GM18909 (cell line): Measurements from ENCODE around the gene AHSG.
"Not testable (repeated sequence)": the region's sequence is repeated elsewhere in the genome, so short reads cannot be mapped to it uniquely, and the experiment has no call there.

ENCODE experiments used
- ATAC-seq: cut with Tn5 transposase; IDR thresholded peaks from one replicate; pipeline ENCODE4 v1.9.1; 2021; ENCODE audit warnings: mild to moderate bottlenecking; ENCODE audit not compliant: unreplicated experiment, poor library complexity

Gene AHSG, protein sequence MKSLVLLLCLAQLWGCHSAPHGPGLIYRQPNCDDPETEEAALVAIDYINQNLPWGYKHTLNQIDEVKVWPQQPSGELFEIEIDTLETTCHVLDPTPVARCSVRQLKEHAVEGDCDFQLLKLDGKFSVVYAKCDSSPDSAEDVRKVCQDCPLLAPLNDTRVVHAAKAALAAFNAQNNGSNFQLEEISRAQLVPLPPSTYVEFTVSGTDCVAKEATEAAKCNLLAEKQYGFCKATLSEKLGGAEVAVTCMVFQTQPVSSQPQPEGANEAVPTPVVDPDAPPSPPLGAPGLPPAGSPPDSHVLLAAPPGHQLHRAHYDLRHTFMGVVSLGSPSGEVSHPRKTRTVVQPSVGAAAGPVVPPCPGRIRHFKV

DNA sequence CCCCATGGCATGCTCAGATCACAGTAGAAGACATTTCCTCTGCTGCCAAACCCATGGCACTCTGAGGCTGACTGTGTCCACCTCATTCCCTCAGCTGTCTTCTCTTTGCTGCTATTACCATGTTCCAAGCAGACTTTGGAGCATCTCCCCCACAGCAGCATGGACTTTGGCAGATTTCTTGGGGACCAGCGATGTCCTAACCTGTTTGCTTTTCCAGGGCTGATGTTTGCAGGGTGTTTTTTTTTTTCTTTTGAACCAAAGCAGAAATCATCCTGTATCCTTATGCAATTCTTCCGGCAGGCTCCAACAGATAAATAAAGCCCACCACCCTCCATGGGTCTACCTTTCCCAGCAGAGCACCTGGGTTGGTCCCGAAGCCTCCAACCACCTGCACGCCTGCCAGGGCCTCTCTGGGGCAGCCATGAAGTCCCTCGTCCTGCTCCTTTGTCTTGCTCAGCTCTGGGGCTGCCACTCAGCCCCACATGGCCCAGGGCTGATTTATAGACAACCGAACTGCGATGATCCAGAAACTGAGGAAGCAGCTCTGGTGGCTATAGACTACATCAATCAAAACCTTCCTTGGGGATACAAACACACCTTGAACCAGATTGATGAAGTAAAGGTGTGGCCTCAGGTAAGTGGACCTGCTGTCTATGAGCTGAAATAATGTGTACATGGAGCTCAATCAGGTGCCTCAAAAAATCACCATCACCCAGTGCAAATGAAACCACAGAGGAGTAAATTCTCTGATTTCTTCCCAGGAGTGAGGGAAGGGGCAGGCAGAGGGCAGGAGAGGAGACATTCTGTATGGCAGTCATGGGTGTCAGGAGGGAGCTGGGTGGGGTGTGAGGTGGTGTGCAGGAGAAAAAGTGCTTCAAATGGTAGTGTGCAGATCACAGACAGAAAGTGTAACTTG is at the start of gene AHSG:
TSS of gene AHSG (plus strand) at position 340 of the 916 bp plus-strand sequence. CDS start at position 422, 82 bp downstream.
- no peak for ATAC-seq

DNA sequence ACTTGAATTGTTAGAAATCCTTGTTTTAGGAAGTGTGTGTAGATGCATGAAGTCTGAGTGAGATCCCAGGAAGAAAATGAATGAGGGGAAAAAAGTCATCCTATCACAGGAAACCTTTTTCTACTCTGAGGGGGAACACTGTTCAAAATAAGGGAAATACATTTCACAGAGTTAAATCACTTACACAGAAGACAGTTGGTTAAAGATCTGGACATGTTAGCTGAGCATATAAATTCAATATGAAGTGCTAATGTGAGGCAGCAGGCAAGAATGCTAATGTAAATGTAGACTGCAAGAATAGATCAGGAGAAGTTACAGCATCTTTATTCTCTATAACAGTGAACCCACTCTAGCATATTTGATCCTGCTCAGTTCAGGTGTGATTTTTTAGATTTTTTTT is 48.3 kb upstream of the AHSG start:
- no peak for ATAC-seq

DNA sequence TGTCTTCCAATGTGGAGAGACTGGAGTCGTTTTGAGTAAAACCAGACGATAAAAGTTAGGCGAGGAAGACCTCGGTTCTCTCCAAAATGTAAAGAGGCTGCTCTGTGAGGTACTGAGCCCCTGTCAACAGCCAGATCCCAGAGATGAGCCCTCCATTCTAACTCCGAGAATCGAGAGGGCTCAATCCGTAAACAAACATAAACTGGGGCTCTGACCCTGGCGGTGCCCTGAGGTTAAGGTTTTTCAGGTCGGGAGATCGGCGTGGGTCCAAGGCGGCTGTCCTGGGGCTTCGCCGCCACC is 46.1 kb upstream of the AHSG start:
- no peak for ATAC-seq

DNA sequence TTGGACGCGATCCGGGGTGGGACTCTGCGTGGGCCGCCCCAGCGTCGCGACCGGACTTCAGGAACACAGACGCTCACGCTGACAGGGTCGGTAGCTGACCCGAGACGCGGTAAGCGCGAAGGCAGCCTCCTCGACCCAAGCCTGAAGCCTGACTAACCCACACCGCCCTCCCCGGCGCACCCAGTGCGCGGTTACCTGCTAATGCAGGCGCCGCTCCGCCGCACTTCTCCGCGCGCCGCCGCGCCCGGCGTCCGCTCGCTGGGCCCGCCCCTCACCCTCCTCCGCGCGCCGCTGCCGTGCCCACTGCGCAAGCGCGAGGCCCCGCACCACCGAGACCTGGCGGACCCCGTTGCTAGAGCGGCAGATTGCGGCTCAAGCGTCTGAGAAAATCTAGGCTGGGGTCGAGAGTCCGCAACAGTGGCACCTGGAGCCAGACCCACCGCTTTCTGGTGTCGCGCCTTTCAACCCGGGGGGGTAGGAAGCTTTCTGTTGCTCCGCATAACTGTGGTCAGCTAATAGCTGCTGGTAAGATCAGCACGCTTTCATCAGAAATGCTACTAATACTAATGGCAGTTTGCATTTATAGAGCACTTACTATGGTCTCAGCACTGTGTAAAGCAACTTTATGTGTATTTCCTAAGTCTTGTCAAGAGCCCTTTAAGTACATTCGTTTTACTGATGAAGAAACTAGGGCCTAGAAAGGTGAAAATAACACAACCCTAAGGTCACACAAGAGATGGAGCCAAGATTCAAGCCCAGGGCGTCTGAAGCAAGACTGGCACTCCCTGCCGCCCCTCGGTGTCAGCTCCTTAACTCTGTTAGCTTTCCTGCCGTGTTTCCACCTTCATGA is 45.6 kb upstream of the AHSG start, which contains the start of gene TBCCD1:
TSS of gene TBCCD1 (minus strand) at position 268 of the 850 bp plus-strand sequence. CDS start 3,010 bp downstream, outside the sequence.
- peak; percentile 53 for ATAC-seq

DNA sequence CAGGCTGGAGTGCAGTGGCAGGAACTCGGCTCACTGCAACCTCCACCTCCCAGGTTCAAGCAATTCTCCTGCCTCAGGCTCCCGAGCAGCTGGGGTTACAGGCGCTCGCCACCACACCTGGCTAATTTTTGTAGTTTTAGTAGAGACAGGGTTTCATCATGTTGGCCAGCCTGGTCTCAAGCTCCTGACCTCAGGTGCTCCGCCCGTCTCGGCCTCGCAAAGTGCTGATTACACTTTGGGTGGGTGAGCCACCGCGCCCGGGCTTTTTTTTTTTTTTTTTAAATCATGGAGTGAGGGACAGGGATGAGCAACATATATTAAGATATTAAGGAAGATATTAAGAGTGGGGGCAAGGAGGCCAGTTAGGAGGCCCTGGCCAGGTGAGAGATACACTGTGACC is 43.5 kb upstream of the AHSG start:
- ATAC-seq: not testable (repeated sequence)

DNA sequence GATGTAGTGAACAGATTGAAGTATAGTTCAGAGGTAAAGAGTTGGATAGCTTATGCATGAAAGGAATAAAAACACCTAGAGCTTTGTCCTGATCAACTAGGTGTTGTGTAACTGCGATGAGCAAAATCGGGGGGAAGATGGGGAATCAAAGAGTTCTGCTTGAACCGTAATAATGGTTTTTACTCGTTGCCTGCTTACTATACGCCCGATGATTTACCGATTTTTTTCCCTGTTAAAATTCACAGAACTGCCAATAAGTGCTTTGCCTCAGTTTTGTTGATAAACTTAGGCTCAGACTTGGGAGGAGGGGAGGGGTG is 43.1 kb upstream of the AHSG start:
- no peak for ATAC-seq

DNA sequence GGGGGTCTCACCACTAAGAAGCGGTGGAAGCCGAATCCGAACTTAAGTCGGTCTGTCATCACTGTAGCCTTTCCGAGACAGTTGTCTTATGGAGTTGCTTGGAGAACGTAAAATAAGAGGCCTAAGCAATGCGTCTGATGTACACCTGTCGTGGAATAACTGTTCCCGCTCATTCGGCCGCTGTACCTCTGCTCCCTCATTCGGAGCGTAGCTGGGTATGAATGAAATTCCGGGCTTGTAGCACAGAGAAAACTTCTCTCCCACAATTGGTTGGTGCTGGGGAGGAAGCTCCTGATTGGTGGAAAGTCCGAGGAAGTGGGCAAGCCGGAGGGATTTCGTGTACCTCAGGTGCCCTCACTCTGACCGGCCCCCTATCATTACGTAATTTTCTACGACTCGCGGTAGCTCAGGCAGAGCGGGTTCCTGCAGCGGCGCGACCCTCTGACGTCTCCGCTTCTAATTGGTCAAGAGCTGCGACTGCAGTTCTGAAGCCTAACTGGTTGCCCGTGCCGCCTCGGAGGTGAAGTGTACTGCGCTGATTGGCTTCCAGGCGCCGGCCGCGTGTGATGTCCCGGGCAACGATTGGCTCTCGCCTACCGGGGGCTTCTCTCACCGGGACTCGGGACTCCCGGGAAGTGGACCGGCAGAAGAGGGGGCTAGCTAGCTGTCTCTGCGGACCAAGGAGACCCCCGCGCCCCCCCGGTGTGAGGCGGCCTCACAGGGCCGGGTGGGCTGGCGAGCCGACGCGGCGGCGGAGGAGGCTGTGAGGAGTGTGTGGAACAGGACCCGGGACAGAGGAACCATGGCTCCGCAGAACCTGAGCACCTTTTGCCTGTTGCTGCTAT is 42.5 kb upstream of the AHSG start, which contains the start of gene DNAJB11:
TSS of gene DNAJB11 (plus strand) at position 625 of the 845 bp plus-strand sequence. CDS start at position 803, 178 bp downstream.
- ATAC-seq: peak; percentile 90

DNA sequence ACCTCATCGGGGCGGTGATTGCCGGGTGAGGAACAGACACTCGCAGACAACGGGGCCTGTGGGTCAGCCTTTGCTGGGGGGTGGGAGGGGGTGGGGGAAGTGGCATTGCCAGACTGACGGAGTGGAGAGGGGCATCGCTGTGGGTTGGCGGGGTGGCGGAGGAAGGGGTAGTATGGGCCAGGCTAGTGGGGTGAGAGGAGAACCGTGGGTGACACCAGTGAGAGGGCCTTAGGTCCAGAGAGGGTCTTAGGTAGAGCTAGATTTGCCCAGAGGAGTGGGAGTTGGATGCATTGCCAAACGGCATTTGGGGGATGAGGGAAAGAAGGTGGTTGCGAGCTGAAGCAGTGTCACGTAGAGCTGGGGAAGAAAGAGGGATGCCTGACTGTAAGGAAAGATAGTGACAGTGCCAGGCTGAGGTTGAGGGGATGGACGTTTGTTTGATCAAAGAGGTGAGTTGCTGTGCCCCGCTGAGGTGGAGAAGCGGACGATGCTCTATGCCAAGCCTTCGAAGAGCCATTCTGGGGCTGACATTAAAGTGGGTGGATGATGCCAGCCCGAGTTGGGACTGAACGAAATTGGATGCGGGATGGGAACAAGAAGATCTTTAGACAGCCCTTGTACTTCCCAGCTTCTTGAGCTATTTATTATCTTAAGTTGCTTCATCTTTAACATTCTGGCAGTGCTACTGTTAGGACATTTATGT is 41.8 kb upstream of the AHSG start:
- ATAC-seq: no peak

DNA sequence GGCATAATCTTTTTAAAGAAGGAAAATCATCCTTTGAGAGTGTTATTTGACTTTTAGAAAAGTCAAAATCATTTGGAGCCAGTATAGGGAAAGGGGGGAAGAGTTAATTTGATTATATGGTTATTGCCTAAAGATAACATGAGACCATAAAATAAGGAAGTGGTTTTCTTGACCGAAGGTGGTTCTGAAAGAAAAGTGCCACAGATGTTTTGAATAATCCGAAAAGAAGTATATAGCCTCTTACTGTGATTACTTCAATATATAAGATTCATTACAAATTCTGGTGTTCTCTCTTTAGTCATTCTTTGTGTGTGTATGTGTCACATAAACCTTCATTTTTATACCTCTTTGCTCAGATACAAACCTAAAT is 41.2 kb upstream of the AHSG start:
- ATAC-seq: no peak

DNA sequence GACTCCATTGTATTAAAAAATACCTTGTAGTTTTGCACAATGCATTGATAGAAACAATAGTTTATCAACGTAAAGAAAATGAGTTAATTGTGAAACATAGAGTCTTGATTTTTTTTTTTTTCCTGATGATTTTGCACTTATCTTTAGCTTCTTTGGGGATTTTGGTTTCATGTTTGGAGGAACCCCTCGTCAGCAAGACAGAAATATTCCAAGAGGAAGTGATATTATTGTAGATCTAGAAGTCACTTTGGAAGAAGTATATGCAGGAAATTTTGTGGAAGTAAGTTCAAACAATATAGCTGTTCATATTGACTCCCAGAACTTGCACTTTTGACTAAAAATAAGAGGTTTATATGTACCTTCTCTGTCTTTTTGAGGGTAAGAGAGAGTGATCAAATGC is 35.3 kb upstream of the AHSG start:
- no peak for ATAC-seq

DNA sequence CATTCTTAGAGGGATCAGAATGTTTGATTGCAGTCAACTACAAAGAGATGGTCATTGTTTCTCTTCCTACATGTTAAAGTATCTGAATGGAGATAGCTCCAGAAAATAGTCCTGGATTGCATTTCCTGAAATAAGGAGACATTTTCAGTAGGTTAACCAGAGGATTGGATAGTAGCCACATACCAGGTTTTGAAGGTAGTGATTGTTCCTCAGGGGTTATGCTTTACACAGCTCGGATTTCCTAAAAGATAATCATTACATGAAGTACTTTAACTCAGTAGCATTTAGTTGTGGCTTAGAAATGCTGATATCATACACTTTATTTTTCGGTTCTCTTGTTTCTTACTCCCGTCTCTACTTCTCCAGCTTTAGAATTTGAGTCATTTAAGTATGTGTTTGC is 32.1 kb upstream of the AHSG start:
- ATAC-seq: no peak

DNA sequence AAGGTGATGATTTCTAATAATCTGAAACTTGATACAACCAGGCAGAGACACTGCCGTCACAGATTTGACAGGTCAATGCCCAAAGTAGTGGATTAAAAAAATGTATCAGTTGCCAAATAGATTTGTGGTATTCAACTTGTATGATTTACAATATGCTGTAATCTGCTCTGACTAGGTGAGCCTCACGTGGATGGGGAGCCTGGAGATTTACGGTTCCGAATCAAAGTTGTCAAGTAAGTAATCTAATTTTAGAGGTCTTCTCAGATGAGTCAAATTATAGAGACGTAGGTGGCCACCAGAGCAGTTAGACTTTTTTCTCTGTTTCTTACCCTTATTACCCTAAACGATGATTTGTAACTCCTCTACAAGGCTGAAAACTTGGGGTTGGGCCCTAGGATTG is 30.3 kb upstream of the AHSG start:
- no peak for ATAC-seq

DNA sequence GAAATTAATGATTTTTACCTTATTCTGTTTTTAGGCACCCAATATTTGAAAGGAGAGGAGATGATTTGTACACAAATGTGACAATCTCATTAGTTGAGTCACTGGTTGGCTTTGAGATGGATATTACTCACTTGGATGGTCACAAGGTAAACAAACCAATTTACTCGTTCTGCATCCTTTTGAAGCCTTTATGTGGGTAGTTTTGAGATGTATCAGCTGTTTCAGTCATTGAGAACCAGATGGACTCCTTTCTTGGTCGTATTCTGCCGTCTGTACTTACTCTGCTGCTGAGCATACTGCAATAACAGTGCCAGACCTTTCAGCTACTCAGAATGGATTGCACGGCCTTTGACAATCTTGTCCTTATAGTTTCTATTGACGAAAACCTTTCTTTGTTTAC is 29.0 kb upstream of the AHSG start:
- no peak for ATAC-seq

DNA sequence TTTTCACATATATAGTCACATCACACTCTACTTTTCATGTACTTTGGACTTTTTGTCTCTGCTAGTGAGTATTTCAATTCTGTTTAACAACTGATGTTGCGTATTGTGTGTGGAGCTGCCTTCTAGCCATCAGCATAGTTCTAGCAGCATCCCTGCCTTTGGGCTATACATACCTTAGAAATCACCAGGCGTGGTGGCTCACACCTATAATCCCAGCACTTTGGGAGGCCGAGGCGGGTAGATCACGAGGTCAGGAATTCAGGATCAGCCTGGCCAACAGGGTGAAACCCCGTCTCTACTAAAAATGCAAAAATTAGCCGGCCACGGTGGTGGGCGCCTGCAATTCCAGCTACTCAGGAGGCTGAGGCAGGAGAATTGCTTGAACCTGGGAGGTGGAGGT is 26.6 kb upstream of the AHSG start:
- ATAC-seq: not testable (repeated sequence)

DNA sequence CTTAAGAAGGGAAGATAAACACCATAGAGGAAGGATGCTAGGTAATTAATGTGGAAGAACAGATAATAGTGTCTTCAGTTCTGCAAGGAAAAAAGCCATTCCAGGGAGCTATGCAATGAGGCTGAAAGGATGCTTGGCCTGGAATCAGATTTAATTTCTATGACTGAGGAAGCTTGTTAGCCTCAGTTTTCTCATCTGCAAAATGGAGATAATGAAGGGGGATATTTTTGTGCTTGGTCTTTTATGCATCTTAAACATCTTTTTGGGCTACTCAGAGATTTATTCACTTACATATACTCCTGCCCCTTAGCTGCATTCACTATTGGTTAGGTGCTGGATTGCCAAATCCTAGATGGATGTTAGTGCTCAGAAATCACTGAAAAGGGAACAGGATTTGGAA is 25.7 kb upstream of the AHSG start:
- no peak for ATAC-seq

DNA sequence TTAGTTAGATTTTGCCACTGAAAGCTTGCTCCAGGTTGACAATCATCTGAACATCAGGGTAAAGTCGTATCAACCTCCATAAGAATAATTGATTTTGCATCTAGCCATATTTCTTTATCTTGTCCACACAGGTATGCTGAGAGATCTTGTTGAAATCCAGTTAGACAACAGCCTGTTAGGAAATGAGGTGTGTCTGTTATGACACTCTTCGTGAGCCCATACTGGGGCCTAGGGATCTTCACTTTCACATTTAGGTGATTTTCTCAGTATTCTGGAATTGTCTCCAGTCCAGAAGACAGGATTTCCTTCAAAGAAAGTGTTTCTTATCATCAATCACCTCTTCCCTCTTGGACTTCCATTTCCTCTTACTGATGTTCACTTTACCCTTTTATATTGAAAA is 24.2 kb upstream of the AHSG start:
- no peak for ATAC-seq

DNA sequence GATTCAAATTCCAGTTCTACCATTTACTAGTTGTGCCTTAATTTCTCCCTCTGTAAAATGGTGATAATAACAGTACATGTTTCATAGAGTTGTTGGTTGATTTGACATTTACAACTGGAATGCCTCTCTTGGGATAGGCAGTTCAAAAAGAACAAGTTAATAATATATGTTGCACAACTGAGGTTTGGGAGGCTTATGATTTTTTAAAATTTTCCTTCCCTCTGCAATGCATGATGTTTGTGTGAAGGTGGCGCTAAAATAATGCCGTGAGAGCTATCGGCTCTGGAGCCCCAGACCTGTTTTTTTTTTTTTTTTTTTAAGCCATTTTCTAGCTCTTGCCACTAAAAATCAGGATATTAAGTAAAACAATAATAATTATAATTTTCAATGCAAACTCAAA is 23.7 kb upstream of the AHSG start:
- no peak for ATAC-seq

DNA sequence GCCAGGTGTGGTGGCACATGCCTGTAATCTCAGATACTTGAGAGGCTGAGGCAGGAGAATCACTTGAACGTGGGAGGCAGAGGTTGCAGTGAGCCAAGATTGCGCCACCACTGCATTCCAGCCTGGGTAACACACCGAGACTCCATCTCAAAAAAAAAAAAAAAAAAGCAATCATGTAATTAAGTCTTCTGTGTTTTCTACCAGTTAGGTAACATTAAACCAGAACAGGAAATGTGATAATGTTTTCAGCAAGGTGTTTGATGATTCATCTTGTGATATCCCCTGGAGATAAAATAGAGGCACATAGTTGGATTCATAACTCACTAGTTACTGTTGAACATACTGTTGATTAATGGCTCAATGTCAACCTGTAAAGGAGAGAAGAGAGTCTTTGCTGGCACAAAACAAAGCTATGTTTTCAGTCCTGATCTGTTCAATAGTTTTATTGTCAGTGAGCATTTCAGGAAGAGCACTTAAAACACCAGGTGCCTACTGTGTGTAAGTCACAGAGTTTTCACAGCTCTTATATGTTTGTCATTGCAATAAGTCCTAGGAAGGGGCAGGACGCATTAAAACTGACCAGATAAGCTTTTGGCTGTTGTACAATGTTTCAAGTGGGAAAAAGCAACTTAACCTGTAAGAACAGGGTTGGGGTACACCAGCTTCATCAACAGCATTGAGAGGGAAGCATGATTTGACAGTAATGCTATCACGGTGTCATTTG is 22.8 kb upstream of the AHSG start:
- ATAC-seq: no peak
